ENCODE data around the gene PRKN.

DNA sequence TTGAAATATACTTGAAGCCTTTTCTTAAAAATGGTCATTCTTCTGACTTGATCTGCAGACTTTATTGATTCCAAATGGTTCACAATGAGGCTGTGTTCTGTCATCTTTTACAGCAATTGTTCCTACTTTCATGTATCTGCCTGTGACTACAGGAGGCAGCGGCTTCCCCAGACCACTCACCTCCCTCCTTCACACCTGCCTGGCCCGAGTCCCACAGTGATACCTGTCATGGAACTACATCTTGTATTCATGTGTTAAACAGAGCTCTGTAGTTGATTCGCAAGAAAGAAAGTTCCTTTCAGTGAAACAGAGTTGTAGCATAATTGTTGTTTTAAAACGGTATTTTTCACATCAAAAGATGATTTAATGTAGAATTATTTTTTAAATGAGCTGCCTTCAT, 780.2 kb downstream of the PRKN start:
- no peak for TF ChIP-seq POLR2A (IDR thresholded peaks at IDR 0.05; ENCODE audit: low read length)
- TF ChIP-seq GATA1 (IDR thresholded peaks at IDR 0.05; ENCODE audit: low read depth, low read length), result no peak
